Myocyte (in vitro differentiated cells): ENCODE measurements around the gene SEC16A. TPM values are rescaled to one million over a fixed set of nuclear protein-coding genes. Genes with fewer than 3 reads are reported as not detected.

Experiments
- DNase-seq: peaks from one replicate; pipeline ENCODE4 v3.0.0-alpha.2; 2012; ENCODE audit warnings: low read depth
- total RNA-seq: library from RNA; depleted of rRNA; stranded (reverse); fragments of >200 nt; gene quantifications from 2 replicates; pipeline ENCODE4 v1.2.3, GENCODE V29; 2014

Gene SEC16A
- total RNA-seq, 1 donor from 2014 or later: 25.3 TPM

DNA sequence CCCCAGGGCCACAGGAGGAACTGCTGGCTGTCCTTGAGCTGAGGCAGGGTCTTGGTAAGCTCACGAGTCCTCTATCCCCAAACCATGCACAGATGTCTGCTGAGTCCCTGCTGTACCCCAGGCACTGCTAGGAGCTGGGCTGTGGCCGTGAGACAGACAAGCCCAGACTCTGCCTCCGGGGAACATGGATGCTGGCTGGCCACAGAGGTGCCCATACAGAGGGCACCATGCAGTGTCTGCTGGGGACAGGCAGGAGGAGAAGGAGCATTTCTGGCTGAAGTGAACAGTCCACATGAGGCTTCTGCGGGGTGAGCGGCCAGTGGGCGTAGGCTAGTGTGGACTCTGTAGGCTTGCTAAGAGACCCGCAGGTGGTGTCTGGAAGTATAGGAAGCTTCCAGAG, 4.8 kb upstream of the SEC16A start:
- DNase-seq: no peak

DNA sequence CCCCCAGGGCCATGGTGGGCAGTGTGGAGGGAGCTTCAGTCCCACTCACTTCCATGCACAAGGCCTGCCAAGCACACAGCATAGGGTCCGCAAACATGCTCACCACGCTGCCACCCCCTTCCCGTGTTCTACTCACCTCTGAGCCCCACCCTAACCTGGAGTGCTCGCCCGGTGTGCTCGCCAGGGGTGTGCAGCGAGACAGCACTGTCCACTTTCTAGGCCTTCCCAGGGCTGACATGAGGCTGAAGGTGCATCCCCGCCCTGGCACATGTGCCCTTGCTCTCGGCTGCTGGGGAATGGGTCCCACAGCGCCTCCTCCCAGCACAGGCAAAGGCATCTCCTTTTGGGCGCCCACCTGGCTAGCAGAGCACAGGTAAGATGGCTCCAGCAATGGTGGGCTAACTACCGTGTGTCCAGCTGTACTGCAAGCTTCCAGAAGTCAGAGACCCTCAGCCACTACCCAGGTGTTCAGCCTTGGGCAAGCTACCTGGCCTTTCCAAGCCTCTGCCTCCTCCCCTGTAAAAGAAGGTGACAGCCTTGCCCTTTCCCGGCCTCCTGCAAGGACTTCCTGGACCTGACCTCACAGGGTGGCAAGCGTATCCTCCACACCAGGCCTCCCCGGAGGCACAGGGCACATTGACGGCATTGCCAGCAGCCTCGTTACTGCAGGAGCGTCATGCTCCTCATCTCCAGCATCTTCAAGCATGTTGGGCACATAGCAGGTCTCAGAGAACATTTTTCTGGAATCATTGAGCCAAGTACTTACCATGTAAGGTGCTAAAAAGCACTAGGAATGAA, 4.2 kb upstream of the SEC16A start:
- DNase-seq: no peak

DNA sequence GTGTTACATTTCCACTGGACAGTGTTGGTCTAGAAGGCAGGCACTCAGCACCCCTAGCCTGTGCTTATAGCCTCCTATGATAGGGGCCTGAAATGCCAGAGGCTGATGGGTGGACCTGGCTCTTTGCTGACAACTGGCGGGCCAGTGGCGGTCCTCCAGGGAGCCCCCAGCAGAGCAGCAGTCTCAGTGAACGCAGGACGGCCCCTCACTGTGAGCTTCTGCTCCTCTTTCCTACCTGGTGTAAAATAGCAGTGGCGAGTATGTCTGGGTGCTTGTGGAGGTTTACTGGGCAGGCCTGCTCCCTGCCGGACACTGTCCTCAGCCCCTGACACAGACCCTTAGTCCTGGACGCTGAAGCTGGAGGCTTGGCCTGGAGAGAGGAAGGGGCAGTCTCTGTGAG, 3.3 kb upstream of the SEC16A start:
- no peak for DNase-seq

DNA sequence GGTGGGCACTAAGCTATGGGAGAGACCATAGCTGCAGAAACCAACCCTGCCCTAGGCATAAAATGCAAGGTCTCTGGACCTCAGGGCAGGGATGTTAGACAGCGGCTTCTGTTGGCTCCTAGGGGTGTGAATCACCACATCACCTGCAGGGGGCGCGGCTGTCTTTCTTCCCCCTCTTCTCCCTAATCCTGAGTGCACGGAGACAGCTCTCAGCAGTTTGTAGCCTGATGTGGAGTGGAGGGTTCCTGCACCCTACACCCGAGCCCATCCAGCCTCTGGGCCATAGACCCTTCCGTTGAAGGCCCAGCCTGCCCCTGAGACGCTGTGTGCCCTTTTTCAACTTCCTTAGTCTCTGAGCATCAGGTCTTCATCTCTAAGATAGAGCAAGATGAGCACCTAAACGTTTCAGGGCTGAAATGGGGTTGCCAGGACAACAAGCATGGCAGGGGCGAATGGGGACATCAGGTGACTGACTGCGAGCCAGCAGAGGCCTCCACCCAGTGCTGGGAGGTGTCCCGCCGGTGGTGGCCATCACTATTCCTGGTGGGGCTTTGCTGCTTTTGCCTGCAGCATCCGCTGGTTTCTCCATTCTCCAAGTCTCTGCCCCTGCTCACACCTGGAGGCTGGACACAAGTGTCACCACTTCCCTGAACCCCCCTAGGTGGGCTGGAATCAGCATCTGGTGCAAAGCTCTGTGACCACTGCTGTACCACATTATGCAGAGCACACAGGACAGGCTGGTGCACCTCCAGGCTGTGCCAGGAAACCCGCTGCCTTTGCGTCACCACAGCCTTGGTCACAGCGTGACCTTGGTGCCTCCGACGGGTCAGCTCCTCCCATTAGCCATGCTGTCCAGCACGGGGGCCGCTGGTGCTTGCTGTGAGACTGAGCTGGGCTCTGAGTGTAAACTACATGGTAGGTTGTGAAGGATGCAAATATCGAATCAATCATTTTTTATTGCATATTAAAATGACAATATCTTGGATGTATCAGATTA, 2.5 kb upstream of the SEC16A start:
- DNase-seq: peak; percentile 84

DNA sequence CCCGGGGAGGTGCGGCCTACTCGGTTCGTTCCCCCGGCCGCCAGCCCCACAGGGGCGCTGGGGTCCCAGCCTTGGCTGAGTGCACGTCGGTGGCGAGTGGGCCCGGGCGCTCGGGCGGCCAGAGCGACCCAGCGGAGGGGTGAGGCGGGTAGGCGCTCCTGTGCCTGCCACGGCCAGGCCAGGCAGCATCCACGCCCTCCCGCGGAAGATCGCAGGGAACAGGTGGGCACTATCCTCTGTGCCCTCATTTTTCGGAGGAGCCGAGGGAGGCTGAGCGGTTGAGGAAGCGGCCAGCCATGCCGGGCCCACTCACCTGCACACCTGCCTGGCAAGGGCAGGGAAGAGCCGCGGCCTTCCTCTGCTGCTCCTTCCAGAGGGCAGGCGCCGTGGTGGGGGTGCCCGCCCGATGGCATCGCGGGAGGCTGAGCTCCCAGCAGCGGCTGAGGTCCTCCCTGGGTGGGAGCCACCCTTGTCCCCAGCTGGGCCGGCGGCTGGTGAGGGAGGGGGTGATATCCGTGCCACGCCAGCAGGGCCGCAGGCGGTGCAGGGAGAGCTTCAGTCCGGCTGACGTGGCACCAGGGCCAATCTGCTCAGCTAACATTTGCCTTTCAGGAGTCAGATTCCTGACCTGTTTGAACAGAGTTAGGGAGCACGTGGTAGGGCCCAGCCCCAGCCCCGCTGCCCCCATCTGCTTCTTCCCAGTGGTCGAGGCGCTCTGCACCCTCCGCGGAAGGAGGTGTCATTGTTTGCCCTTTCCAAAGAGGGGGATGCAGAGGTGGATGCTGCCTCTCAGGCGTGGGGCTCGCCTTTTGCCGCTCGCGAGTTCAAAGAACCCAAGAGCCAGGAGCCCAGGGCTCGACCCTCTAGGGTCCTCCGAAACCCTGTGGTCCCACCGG, 1.6 kb upstream of the SEC16A start:
- no peak for DNase-seq

DNA sequence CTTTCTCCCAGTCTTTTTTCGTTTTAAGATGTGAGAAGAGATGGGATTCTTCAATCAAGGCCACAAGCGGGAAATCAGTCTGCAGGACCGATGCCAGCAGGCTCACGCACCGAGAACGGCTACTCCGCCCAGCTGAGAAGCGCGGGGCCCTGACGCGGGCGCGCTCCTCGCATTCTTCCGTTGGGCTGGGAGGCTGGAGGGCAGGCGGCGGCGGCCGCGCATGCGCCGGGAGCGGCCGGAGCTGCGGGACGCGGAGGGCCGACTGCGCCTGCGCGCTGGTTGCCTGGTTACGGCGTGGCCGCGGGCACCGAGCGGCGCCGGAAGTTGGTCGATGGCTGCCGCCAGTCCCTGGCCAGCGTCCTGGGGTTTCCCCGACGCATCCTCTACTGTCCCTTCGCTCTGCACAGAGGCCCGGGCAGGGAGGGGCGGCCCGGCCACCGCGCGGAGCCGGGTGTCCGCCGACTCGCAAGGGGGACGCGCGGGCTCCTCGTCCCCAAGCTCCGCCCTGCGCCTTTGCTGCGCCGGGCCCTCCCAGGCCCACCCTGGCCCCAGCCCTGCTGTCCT, 831 bp upstream of the SEC16A start:
- peak; percentile 90 for DNase-seq

DNA sequence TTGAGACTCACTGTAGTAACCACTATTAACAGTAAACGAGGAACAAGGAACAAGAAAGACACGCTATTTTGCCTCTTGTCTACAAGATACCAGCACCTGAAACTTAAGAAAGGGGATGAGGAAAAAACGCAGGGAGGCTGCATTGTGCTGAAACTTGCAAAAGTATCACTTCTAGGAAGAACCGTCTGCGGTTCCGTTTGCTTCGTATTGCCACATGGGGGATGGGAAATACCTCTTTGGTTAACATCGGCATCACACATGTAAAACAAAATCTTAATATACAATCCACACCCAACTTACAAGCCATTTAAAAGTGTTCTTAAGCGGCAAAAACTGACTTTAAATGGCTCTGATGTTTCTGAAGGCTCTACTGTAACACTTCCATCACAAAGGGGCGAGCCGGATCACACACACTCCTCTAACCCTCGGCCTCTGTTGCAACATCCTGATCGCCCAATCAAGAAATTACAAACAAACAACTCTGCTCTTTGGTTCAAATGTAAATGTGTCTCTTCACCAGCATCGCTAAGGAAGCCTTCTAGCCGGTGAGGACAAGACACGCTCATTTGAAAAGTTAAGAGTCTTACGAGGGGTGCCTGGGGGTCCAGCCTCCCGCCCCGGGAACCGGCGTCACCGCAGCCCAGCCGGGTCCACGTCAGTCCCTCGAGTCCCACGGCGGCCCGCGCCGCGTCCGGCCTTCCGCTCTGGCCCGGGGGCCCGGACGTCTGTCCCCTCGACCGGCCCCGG, 621 bp downstream of the SEC16A start:
- peak; percentile 19 for DNase-seq

DNA sequence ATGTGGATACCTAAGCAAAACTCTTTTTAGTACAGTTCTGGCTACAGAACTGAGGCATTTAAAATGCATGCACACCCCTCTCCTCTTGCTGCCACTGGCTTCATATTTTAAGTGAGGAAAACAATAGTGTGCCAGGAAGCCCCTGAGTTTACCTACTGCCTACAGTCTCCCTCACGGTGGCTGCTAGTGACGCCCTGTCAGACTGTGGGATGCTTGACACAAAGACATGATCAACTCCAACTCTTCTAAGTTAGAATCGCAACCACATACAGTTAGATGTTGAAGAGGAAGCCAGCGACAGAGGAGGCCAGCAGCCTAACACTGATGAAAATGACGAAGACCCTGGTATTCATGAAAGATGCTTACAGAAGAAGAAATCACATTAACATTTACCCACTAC, 1.3 kb downstream of the SEC16A start:
- no peak for DNase-seq

DNA sequence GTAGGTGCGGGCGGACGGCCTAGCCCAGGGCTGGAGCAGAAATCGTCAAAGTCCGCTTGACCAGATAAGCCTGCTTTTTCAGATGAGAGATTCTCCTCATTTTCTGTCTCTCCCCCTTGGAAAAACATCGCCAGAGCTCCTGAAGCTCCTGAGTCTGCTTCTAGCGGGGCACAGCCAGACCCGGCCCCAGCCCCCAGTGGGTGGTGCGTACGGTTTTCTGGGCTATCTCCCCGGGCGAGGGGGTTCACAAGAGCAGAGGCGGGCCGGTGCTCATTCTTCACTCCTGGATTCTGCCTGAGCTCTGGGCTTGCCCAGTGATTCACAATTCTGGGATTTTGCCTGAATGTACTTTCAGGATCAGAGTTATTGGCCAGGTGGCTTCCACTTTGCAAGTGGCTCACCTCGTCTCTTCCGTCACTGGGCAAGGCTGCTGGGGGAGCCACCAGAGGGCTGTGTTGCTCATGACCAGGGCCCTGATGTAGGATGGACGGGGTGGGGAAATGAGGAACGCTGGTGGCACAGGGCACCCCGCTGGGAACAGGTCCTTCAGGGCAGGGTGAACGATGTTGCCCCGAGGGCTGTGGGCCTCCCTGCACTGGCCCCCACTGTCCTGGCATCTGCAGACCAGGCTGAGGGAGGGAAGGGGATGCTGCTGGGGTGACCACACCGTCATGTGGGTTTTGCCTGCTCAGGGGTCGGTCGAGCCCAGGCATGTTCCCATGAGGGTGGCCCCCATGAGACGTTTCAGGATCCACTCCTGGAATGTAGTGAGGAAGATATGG, 6.3 kb downstream of the SEC16A start:
- no peak for DNase-seq

DNA sequence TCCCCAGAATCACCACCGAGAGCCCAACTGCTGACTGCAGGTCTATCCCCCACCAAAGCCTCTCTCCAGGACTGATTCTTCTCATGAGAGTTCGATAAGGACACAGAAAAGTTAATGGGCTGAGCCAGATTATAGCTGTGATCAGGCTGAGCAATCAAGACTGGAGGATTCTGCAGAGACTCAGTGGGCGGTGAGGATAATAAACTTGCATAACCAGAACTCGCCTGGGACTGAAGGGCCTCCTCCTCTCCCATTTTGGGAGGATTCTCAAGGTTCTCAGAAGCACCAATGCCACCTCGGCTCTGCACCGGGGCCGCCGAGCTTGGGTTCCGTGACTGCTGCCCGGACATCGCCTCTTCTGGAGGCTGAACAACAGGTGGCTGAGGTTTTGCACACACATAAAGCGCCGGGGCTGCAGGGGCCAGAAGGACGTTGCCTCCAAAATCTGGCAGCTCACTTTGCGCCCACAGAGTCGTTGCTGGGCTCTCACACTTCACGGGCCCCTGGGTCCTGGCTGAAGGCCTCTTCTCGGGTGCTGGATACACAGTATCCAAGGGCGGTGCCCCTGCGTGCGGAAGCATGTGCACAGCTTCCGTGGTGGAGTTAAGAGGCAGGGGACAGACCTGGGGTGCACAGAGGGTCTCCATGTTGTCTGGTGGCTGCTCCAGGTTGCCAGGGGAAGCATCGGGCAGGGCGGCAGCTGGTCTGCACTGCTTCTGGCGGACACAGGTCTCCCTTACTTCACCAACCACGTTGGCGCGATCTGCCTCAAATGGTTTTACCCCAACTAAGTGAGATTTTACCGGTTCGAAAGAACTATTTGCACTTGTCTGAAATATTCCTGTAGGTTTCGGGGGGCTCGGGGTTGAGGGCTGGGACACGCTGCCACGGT, 7.6 kb downstream of the SEC16A start:
- no peak for DNase-seq

DNA sequence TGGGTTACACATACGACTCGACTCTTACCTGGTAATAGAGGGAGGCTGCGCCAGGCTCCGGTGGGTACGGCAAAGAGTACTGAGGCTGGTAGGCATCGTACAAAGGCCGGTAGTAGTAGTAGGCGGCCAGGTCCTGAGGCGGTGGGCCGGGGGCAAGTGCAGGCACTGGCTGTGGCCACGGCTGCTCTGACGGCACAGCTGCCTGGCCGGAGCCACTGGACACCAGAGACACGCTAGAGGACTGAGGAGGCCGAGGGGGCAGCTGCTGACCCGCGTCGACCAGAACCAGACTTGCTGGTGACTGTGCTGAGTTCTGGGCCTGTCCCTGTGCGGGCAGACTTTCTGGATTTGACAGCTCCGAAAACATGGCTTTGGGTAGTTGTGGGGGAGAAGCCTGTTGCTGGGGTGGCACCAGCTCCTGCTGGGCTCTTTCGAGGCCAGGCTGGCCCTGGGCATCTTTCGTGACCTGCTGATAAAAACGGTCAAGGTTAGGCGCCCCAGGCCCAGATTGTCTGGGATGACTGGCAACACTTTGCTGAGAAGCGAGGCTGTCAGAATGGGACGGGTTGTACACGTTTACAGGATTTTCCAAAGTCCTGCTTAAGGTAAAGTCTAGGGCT, 8.7 kb downstream of the SEC16A start:
- no peak for DNase-seq

DNA sequence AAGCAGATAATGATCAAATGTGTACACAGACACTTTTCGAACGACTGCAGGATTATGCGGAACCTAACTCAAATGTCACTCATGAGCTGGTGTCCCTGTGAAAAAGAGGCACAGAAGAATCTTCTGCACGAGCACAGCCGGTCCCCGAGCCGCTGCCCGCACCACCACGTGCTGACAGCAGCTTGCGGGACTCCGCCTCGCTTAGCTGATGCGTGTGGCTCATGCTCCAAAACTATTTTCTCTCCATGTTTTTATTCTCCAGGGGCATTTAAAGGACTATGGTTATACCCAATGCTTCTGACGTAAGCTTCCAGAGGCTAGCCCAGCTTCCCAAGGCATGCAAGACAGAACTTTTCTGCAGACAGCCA, 9.5 kb downstream of the SEC16A start:
- no peak for DNase-seq

DNA sequence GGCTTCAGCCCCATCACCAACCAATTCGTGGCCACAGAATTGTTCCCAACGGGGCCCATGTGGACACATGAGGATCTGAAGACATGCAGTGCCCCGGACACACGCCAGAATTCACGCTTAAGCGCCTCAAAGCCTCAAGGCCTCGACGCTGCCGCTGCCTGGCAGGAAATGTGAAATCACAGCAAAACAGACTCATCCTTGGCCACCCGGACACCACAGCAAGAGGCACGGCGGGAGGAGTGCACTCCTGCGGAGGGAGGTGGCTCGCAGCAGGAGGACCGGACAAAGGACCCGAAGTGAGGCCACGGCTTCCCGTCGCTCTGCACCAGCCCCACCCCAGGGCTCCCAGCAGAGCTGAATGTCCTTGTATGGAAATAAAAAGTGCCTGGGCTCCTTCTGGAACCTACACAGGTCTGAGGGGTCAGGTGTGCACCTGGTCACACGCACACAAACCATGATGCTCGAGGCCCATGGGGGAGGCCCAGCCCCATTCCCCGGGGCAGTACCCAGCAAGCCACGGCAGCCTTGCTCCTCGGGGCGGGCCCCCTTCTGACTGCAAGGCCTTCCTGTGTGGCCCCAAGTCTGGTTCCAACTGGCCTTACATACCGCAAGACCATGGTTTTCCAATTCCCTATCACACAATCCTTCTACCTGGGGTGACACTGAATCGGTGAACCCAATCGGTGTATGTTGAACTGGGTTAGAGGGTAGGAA, 10.0 kb downstream of the SEC16A start:
- no peak for DNase-seq

DNA sequence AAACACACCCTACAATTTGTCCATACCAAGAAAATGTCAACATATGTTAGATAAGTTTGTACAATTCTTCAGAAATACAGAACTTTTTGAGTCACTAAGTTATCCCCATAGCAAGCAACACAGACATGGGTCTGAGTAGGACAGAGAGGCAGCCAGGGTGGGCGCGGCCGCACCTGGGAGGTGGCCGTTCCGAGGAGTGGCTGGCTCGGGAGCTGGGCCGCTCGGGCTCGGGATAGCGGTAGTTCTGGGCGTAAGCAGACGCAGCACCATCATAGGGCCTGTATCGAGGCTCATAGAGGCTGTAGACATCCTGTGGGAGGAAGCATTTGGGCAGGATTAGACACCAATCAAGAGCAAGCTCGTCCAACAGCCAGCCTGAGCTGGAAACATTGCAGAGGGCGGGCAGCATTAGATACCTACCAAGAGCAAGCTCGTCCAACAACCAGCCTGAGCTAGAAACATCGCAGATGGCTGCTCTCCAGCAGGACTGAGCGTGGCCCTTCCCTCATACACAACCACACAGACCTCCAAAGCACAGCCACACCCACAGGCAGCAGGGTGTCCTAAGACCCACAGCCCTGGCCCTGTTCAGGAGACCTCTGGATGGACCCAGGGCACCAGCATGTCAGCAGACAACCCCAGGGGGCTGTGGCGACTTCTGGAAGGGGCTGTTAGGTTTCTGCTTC, 10.9 kb downstream of the SEC16A start:
- DNase-seq: no peak

DNA sequence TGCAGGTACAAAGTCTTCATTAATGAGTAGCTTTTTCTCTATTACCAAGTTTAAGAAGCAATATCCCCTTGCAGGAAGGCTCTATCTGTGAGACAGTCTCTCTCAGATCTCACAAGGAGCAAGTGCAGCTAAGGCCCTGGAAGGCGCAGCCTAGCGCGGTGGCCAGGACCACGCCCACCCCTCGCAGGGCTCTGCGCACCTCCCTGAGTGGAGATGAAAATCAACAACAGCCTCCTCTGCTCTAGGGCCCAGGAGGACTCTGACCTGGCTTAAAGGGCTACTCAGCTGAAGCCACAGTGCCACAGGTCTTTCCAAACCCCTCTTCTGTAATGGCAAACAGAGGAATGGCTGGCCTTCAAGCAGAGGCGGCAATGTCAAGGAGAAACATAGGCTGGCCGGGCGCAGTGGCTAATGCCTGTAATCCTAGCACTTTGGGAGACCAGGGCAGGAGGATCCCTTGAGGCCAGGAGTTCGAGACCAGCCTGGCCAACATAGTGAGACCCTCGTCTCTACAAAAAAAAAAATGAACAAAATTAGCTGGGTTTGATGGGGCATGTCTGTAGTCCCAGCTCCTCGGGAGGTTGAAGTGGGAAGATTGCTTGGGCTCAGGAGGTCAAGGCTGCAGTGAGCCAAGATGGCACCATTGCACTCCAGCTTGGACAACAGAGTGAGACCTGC, 11.9 kb downstream of the SEC16A start:
- no peak for DNase-seq

DNA sequence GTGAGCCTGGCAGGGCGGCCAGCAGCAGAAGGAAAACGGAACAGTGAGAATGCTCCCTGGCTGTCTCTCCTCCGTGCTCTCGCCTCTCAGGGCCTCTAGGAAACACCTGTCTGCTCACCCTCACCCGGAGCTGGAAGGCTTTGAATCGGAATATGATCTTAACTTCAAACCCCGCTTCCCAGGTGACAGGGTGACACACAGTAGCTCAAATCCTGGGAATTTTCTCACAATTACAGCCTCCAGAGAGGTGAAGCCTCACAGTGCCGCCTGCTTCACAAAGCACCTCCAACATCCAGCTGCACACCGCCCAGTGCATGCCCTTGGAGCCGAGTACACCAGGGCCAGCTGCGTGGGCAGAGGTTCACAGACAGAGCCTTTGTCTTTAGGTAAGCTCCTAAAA, 12.5 kb downstream of the SEC16A start:
- no peak for DNase-seq
